ENCODE measurements around the gene RGS6. TPM values are rescaled to one million over a fixed set of nuclear protein-coding genes. Genes with fewer than 3 reads are reported as not detected.

RGS6 gene
- total RNA-seq, 1 donor from 2014 or later, result 2.0 TPM

- Mint-ChIP-seq H3K4me1 (peaks cover 2% of the 10 kb centered on the region), H3K9me3 (peaks cover 22% of the 10 kb centered on the region), H3K27me3 (ENCODE audit: low read depth) (peaks cover 5% of the 10 kb centered on the region), H3K36me3 (no peaks in the 10 kb centered on the region), H3K27ac (no peak overlapping the region), H3K4me3 (no peak overlapping the region)
- DNase-seq (ENCODE audit: low spot score in 2 of 2, unreplicated experiment in 2 of 2), result no peak
- no peak for TF ChIP-seq CTCF (IDR thresholded peaks at IDR 0.05; ENCODE audit: unreplicated experiment)
These were observed 487.1 kb downstream of the RGS6 start for GRCh38 chr14:72419226-72419775.

GRCh38 chr14:72420749-72421474 is 488.7 kb downstream of the RGS6 start:
- H3K4me3 Mint-ChIP-seq, result no peak overlapping the region
- peak; percentile 42 to 91 for DNase-seq (ENCODE audit: low spot score in 2 of 2, unreplicated experiment in 2 of 2)
- H3K36me3 Mint-ChIP-seq, result no peaks in the 10 kb centered on the region
- TF ChIP-seq CTCF (IDR thresholded peaks at IDR 0.05; ENCODE audit: unreplicated experiment), result peak; percentile 97
- H3K4me1 Mint-ChIP-seq, result peaks cover 2% of the 10 kb centered on the region
- H3K27me3 Mint-ChIP-seq (ENCODE audit: low read depth), result peaks cover 2% of the 10 kb centered on the region
- H3K9me3 Mint-ChIP-seq, result peaks cover 14% of the 10 kb centered on the region
- no peak overlapping the region for H3K27ac Mint-ChIP-seq

GRCh38 chr14:72423957-72424356 is 491.7 kb downstream of the RGS6 start:
- Mint-ChIP-seq H3K4me3 (no peak overlapping the region), H3K27ac (no peak overlapping the region), H3K4me1 (peaks cover 2% of the 10 kb centered on the region), H3K9me3 (peaks cover 21% of the 10 kb centered on the region), H3K36me3 (no peaks in the 10 kb centered on the region), H3K27me3 (ENCODE audit: low read depth) (peaks cover 15% of the 10 kb centered on the region)
- TF ChIP-seq CTCF (IDR thresholded peaks at IDR 0.05; ENCODE audit: unreplicated experiment), result no peak
- no peak for DNase-seq (ENCODE audit: low spot score in 2 of 2, unreplicated experiment in 2 of 2)

- Mint-ChIP-seq H3K4me1 (no peaks in the 10 kb centered on the region), H3K9me3 (peaks cover 8% of the 10 kb centered on the region), H3K4me3 (no peak overlapping the region), H3K27ac (no peak overlapping the region), H3K36me3 (no peaks in the 10 kb centered on the region), H3K27me3 (ENCODE audit: low read depth) (peaks cover 25% of the 10 kb centered on the region)
- TF ChIP-seq CTCF (IDR thresholded peaks at IDR 0.05; ENCODE audit: unreplicated experiment), result no peak
- no peak for DNase-seq (ENCODE audit: low spot score in 2 of 2, unreplicated experiment in 2 of 2)
These were observed 498.2 kb downstream of the RGS6 start for GRCh38 chr14:72430457-72430856.

- Mint-ChIP-seq H3K27me3 (ENCODE audit: low read depth) (peaks cover 20% of the 10 kb centered on the region), H3K4me3 (no peak overlapping the region), H3K4me1 (no peaks in the 10 kb centered on the region), H3K9me3 (peaks cover 4% of the 10 kb centered on the region), H3K36me3 (no peaks in the 10 kb centered on the region), H3K27ac (no peak overlapping the region)
- DNase-seq (ENCODE audit: low spot score in 2 of 2, unreplicated experiment in 2 of 2), result no peak
- no peak for TF ChIP-seq CTCF (IDR thresholded peaks at IDR 0.05; ENCODE audit: unreplicated experiment)
These were observed 500.5 kb downstream of the RGS6 start for GRCh38 chr14:72432748-72433147.
